ENCODE data around the gene ARHGAP40. TPM values are rescaled to one million over a fixed set of nuclear protein-coding genes. Genes with fewer than 3 reads are reported as not detected.

Gene ARHGAP40
- total and polyA plus RNA-seq, 2 of the 4 experiments (the other 2 are of a cell fraction) = not detected

GRCh38 chr20:38676576-38676975 is 75.0 kb downstream of the ARHGAP40 start:
- dilution Hi-C loops (cut with HindIII; ENCODE audit: low sequenced_read_pairs, unreplicated experiment) = no loop called here
- Histone ChIP-seq H4K8ac (ENCODE audit: low read depth in 2 of 2, low read length in 2 of 2) (no peak overlapping the region), H2AK5ac (ENCODE audit: low read depth, low read length) (no peak overlapping the region), H3K4me3 (ENCODE audit: insufficient read depth, low read depth, low read length) (no peak overlapping the region), H3K18ac (ENCODE audit: low read depth, low read length) (no peak overlapping the region), H3K4me2 (ENCODE audit: low read depth, low read length) (no peak overlapping the region), H3K4me1 (ENCODE audit: control insufficient read depth, insufficient read depth, low read length) (no peaks in the 10 kb centered on the region), H2BK20ac (ENCODE audit: low read depth, low read length) (no peak overlapping the region), H4K5ac (ENCODE audit: low read depth, low read length) (no peak overlapping the region), H3K79me1 (ENCODE audit: low read depth in 1 of 2, low read length in 2 of 2) (no peaks in the 10 kb centered on the region), H4K91ac (ENCODE audit: insufficient read depth, low read depth, low read length) (no peak overlapping the region), H3K56ac (ENCODE audit: extremely low read depth, insufficient read depth, low read length) (no peak overlapping the region), H3K9me3 (ENCODE audit: control insufficient read depth, insufficient read depth, low read length) (no peaks in the 10 kb centered on the region), H2AFZ (replicated peaks; ENCODE audit: low read length, poor library complexity) (no peak overlapping the region), H2BK120ac (ENCODE audit: low read depth, low read length) (no peak overlapping the region), H3K36me3 (ENCODE audit: control insufficient read depth, insufficient read depth, low read length) (no peaks in the 10 kb centered on the region), H2BK5ac (ENCODE audit: low read depth, low read length, poor library complexity, severe bottlenecking) (no peak overlapping the region), H3K14ac (replicated peaks; ENCODE audit: low read depth, low read length) (no peak overlapping the region), H3K9ac (ENCODE audit: low read depth, low read length) (no peak overlapping the region), H2AK9ac (replicated peaks; ENCODE audit: low read depth, low read length, poor library complexity) (no peak overlapping the region), H3K23ac (ENCODE audit: low read depth, low read length) (no peak overlapping the region), H2BK15ac (ENCODE audit: low read depth, low read length) (no peak overlapping the region), H4K20me1 (ENCODE audit: insufficient read depth, low read length) (no peaks in the 10 kb centered on the region; the same call in 1 of the 2 replicates), H3K27me3 (ENCODE audit: control insufficient read depth, insufficient read depth, low read length) (peaks cover 3% of the 10 kb centered on the region; the same call in 1 of the 2 replicates), H3K4ac (ENCODE audit: low read depth, low read length) (no peak overlapping the region), H3K27ac (ENCODE audit: insufficient read depth, low read length) (no peak overlapping the region), H3K9me1 (ENCODE audit: insufficient read depth, low read length) (peaks cover 4% of the 10 kb centered on the region; the same call in 1 of the 2 replicates)
- BruUV-seq (replicated peaks) = no TSS peak
- ATAC-seq (ENCODE audit: low read depth) (no peak), DNase-seq (no peak)
- WGBS, 2 experiments (ENCODE audit: extremely low coverage in 2 of 2, insufficient read length in 1 of 2) = no CpG with 5 or more reads among the region's 5 CpGs
- in situ Hi-C loops (cut with MboI; ENCODE audit: low sequenced_read_pairs) = no loop called here
- intact Hi-C loops (cut with micrococcal nuclease) = no loop called here
- no peak for TF ChIP-seq CEBPB (IDR thresholded peaks at IDR 0.05; ENCODE audit: low read depth, low read length)
- TF ChIP-seq BHLHE40 (IDR thresholded peaks at IDR 0.05; ENCODE audit: low read depth, low read length) = no peak
- CTCF ChIA-PET = no interaction called here
- POLR2A ChIA-PET (ENCODE audit: unreplicated experiment) = no interaction called here

All from IMR-90 (cell line).